ENCODE data around the gene ITSN1.

GRCh38 chr21:33936301-33937038 is 294.2 kb downstream of the ITSN1 start:
- TF ChIP-seq, protein P1, sequence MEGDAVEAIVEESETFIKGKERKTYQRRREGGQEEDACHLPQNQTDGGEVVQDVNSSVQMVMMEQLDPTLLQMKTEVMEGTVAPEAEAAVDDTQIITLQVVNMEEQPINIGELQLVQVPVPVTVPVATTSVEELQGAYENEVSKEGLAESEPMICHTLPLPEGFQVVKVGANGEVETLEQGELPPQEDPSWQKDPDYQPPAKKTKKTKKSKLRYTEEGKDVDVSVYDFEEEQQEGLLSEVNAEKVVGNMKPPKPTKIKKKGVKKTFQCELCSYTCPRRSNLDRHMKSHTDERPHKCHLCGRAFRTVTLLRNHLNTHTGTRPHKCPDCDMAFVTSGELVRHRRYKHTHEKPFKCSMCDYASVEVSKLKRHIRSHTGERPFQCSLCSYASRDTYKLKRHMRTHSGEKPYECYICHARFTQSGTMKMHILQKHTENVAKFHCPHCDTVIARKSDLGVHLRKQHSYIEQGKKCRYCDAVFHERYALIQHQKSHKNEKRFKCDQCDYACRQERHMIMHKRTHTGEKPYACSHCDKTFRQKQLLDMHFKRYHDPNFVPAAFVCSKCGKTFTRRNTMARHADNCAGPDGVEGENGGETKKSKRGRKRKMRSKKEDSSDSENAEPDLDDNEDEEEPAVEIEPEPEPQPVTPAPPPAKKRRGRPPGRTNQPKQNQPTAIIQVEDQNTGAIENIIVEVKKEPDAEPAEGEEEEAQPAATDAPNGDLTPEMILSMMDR (IDR thresholded peaks at IDR 0.05) = no peak
- TF ChIP-seq POLR2A (IDR thresholded peaks at IDR 0.05) = no peak
